PC-9 (cell line): ENCODE data around the gene XRCC3. TPM values are rescaled to one million over a fixed set of nuclear protein-coding genes. Genes with fewer than 3 reads are reported as not detected.

Experiments
- BruUV-seq: library from RNA; stranded (reverse); fragments of 400-500 nt; replicated peaks from 2 replicates; lab custom pipeline; 2021; lab: Mats Ljungman, UMichigan
- CTCF ChIA-PET: fragments of 300-600 bp; sonication (Branson Sonifier 250); formaldehyde crosslinking; loops from one replicate; lab custom pipeline; 2022; ENCODE audit warnings: antibody characterized with exemption; lab: Charles Lee
- POLR2A ChIA-PET: fragments of 300-600 bp; sonication (Branson Sonifier 250); formaldehyde crosslinking; loops from one replicate; lab custom pipeline; 2022; ENCODE audit warnings: antibody characterized with exemption; ENCODE audit not compliant: unreplicated experiment; lab: Charles Lee
- DNase-seq, 2 experiments: peaks; one replicate each; pipeline versions ENCODE4 v3.0.0 to v3.0.0-alpha.2; 2015 to 2022; ENCODE audit warnings: mixed read lengths in 1 of 2
- H2AFZ ChIP-seq: fragments of 200-600 bp; sonication (generic); 2 replicates; pipeline ENCODE4 v1.8.1; 2017; ENCODE audit warnings: antibody characterized with exemption
- H3F3A ChIP-seq: fragments of 200-600 bp; sonication (generic); 2 replicates; pipeline ENCODE4 v1.8.1; 2017; ENCODE audit warnings: antibody characterized with exemption, mild to moderate bottlenecking, low read depth; ENCODE audit not compliant: insufficient read depth
- H3K27ac ChIP-seq: fragments of 200-600 bp; sonication (generic); 2 replicates; pipeline ENCODE4 v1.6.1; 2016; ENCODE audit warnings: mixed run types
- H3K27me3 ChIP-seq: fragments of 200-600 bp; sonication (generic); 2 replicates; pipeline ENCODE4 v1.6.1; 2016; ENCODE audit warnings: low read depth, mixed run types; ENCODE audit not compliant: insufficient read depth
- H3K36me3 ChIP-seq: fragments of 200-600 bp; sonication (generic); 2 replicates; pipeline ENCODE4 v1.6.1; 2016; ENCODE audit warnings: low read depth, mixed run types
- H3K4me1 ChIP-seq: fragments of 200-600 bp; sonication (generic); replicated peaks from 2 replicates; pipeline ENCODE4 v1.6.1; 2016; ENCODE audit warnings: mixed run types; ENCODE audit not compliant: insufficient read depth
- H3K4me2 ChIP-seq: fragments of 200-600 bp; sonication (generic); 2 replicates; pipeline ENCODE4 v1.6.1; 2017; ENCODE audit warnings: mixed run types
- H3K4me3 ChIP-seq: fragments of 200-600 bp; sonication (generic); 2 replicates; pipeline ENCODE4 v1.6.1; 2016; ENCODE audit warnings: mixed run types
- H3K79me2 ChIP-seq: fragments of 200-600 bp; sonication (generic); 2 replicates; pipeline ENCODE4 v1.6.1; 2017; ENCODE audit warnings: low read depth, mixed run types
- H3K9me2 ChIP-seq: fragments of 200-600 bp; sonication (generic); 2 replicates; pipeline ENCODE4 v1.8.1; 2017; ENCODE audit warnings: mild to moderate bottlenecking; ENCODE audit not compliant: insufficient read depth
- H3K9me3 ChIP-seq: fragments of 200-600 bp; sonication (generic); 2 replicates; pipeline ENCODE4 v1.8.1; 2016; ENCODE audit warnings: low read depth; ENCODE audit not compliant: insufficient read depth
- H4K20me1 ChIP-seq: fragments of 200-600 bp; sonication (generic); 2 replicates; pipeline ENCODE4 v1.8.1; 2017; ENCODE audit not compliant: insufficient read depth
- EZH2 ChIP-seq: fragments of 200-600 bp; sonication (generic); IDR thresholded peaks from 2 replicates; pipeline ENCODE4 v1.8.0; 2017; ENCODE audit warnings: antibody characterized with exemption, low read depth
- intact Hi-C: fragments of 100-400 bp; cut with micrococcal nuclease; formaldehyde crosslinking; loops from one replicate; pipeline ENCODE4 v1.10.0; 2022; ENCODE audit not compliant: unreplicated experiment
- total RNA-seq: library from RNA; stranded (reverse); gene quantifications from 2 replicates; pipeline ENCODE4 v1.2.3, GENCODE V29; 2021
- TF ChIP-seq, protein P1 (sequence below): fragments of 200-600 bp; sonication (generic); conservative IDR thresholded peaks from 2 replicates; pipeline ENCODE4 v1.6.1; 2017; ENCODE audit warnings: mixed run types, antibody characterized with exemption, mild to moderate bottlenecking, moderate library complexity

XRCC3 gene
- total RNA-seq, 1 experiment from 2014 or later = 65.1 TPM

DNA sequence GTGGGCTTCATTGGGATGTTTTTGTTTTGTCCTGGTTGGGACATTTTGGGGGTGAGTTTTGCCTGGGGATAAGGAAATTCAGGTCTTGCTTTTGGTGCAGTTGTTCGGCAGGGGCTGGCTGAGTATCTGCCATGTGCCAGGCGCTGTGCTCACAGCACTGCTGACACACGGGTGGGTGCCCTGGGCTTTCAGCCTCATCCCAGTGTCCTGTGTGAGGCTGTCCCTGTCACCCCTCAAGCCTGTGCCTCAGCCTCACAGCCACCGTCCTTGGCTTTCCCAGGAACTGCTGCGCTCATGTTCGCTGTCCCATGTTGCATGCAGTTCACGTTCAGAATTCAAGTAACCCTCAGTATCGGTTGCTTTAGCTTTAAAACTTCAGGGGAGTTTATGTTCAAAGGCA, 24.9 kb downstream of the XRCC3 start:
- DNase-seq = no peak
- Histone ChIP-seq H3K27ac (no peak overlapping the region), H3K9me3 (no peaks in the 10 kb centered on the region), H3F3A (peaks cover 86% of the 10 kb centered on the region), H2AFZ (no peak overlapping the region), H3K4me2 (no peak overlapping the region), H3K4me1 (peaks cover 15% of the 10 kb centered on the region), H3K27me3 (no peaks in the 10 kb centered on the region), H3K79me2 (no peaks in the 10 kb centered on the region), H3K4me3 (no peak overlapping the region), H4K20me1 (peaks cover 77% of the 10 kb centered on the region), H3K9me2 (no peaks in the 10 kb centered on the region), H3K36me3 (peaks cover 66% of the 10 kb centered on the region)
- TF ChIP-seq EZH2 = no peak
- TF ChIP-seq, protein P1, sequence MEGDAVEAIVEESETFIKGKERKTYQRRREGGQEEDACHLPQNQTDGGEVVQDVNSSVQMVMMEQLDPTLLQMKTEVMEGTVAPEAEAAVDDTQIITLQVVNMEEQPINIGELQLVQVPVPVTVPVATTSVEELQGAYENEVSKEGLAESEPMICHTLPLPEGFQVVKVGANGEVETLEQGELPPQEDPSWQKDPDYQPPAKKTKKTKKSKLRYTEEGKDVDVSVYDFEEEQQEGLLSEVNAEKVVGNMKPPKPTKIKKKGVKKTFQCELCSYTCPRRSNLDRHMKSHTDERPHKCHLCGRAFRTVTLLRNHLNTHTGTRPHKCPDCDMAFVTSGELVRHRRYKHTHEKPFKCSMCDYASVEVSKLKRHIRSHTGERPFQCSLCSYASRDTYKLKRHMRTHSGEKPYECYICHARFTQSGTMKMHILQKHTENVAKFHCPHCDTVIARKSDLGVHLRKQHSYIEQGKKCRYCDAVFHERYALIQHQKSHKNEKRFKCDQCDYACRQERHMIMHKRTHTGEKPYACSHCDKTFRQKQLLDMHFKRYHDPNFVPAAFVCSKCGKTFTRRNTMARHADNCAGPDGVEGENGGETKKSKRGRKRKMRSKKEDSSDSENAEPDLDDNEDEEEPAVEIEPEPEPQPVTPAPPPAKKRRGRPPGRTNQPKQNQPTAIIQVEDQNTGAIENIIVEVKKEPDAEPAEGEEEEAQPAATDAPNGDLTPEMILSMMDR = no peak
- ChIA-PET POLR2A (no interaction called here), CTCF (interaction anchor here (0.7 kb wide), 2 partner anchors 43 to 51 kb away, joined by 4 to 6 read pairs; no protein-coding TSS in a partner anchor)
- intact Hi-C loops = loop anchor here (5.0 kb wide), 1 partner anchor 128 kb away; the partner anchor contains the start of genes BAG5 and COA8
- no TSS peak for BruUV-seq

DNA sequence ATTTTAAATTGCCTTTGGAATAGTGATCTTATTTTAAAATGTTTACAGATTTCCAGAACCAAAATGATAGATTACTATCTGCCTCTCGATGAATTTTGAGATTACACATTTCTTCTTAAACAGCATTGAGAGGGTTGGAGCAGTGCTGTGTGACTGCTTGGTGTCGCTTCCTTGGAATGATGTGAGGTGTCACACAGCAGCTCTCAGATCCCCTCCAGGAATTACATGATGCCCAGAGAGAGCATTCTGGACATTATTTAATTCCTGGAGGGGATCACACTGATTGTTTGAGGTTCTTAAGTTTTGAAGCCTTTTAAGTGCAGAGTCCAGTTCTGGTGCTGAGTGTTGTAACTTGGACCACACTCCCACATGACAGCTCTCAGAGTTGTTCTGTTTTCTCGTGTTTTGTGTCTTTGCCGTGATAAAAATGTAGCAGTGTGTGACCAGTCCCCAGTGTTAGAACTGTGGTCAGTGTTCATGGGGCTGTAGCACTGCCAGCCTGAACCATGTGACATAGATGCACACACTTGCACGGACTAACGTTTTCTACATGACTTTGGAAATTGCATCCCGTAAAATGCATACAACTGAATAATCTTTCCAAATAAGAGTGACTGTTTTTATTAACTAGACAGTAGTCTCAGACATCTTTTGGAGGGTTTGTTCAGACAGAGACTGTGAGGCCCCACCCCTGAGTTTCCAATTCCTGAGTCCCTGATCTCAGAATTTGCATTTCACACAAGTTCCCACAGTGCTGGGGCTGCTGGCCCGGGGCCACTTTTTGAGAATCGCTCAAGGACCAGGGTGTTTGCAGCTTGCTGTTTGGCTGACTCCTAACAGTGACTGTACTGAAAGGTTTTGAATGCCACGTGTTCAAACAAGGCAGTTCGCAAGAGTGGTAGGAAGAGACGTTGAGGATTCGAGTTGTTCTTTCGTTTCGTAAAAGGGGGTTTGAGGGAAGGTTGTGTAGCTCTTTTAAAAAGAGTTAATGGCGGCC, 26.0 kb downstream of the XRCC3 start:
- Histone ChIP-seq H3K4me3 (no peak overlapping the region), H3K4me1 (peaks cover 15% of the 10 kb centered on the region), H2AFZ (no peak overlapping the region), H3K9me3 (no peaks in the 10 kb centered on the region), H3K79me2 (no peaks in the 10 kb centered on the region), H3K27ac (no peak overlapping the region), H4K20me1 (peaks cover 89% of the 10 kb centered on the region), H3K9me2 (no peaks in the 10 kb centered on the region), H3K4me2 (no peak overlapping the region), H3F3A (peaks cover 84% of the 10 kb centered on the region), H3K27me3 (no peaks in the 10 kb centered on the region), H3K36me3 (peaks cover 71% of the 10 kb centered on the region)
- intact Hi-C loops = no loop called here
- CTCF ChIA-PET = interaction anchor here (0.6 kb wide), 1 partner anchor 29 kb away, joined by 3 read pairs; no protein-coding TSS in a partner anchor
- no peak for TF ChIP-seq EZH2
- TF ChIP-seq, protein P1 = no peak
- POLR2A ChIA-PET = interaction anchor here (0.6 kb wide), 1 partner anchor 1112 kb away, joined by 3 read pairs; no protein-coding TSS in a partner anchor
- DNase-seq = no peak
- BruUV-seq = no TSS peak

DNA sequence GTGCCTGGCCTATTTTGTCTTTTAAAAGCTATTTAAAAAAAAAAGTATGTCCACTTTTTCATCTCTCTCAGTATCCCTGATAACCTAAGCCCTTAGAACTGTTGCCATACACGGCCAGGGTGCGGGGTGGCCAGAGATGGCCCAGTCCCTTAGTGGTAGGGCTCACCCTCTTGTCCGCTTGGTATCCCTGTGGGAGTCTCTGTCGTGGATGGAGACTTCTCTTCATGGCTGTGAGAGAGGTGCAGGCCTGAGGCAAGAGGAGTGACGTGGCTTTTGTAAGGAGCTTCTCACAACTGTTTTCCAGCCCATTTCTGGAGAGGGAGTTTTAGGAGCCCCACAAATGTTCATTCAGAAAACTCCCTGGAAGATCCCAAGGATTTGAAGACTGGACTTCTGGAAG, 26.8 kb downstream of the XRCC3 start:
- Histone ChIP-seq H3K79me2 (no peaks in the 10 kb centered on the region), H3K4me1 (peaks cover 12% of the 10 kb centered on the region), H3K27ac (no peak overlapping the region), H3K9me3 (no peaks in the 10 kb centered on the region), H3F3A (peaks cover 80% of the 10 kb centered on the region), H3K36me3 (peaks cover 69% of the 10 kb centered on the region), H3K9me2 (no peaks in the 10 kb centered on the region), H3K4me3 (no peak overlapping the region), H3K4me2 (no peak overlapping the region), H2AFZ (no peak overlapping the region), H3K27me3 (no peaks in the 10 kb centered on the region), H4K20me1 (peaks cover 87% of the 10 kb centered on the region)
- POLR2A ChIA-PET = no interaction called here
- intact Hi-C loops = no loop called here
- no TSS peak for BruUV-seq
- CTCF ChIA-PET = no interaction called here
- no peak for TF ChIP-seq EZH2
- TF ChIP-seq, protein P1 = no peak
- DNase-seq = no peak
